ENCODE measurements around the gene YTHDF1.

DNA sequence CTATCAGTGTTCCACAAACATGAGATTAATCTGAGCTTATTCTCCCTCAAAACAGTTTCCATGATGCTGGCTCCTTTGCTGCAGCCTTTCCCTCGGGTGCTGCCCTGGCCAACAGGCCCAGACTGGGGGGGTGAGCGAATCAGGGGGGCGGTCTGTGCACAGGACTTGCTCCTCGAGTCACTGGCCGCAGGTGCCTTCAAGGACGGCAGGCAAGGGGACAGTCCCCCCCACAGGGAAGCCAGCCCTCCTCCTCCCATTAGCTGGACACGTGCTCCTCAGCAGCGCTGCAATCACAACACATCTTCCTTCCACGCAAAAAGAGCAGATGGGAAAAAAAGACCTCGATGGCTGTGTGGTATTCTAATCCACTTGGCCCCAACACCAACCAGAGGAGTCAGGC is 10.0 kb downstream of the YTHDF1 start:
- TF ChIP-seq POLR2A (IDR thresholded peaks at IDR 0.05) (no peak), POLR2AphosphoS5 (IDR thresholded peaks at IDR 0.05; ENCODE audit: insufficient read depth in 1 of 2, low read depth in 1 of 2) (no peak)

Measured in vagina (tissue), 2 donors.